ENCODE data around the gene SRRM4. TPM values are rescaled to one million over a fixed set of nuclear protein-coding genes. Genes with fewer than 3 reads are reported as not detected.
A peak's percentile ranks its signal among the peaks of the same experiment; 100 is the strongest.

SRRM4 gene
- total and polyA plus RNA-seq, 2 experiments from 2014 or later = 0.53 to 0.63 TPM

DNA sequence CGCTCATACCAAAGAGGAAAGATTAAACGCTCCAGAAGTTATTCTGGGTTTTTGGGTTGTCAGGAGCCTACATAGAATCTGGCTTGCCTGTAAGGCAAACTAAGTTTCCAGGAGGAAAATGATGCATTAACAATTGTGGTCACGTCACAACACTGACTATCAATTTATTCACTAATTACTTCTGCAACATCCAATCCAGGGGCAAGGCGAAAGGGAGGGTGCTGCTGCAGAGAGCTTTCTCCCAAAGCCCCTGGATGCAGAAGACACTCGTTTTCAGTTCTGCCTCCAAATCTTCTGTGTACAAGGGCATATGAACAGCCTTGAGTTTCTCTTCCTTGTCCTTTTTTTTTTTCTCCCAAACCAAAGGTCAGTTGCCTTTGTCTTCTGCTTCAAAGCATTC lies 10.5 kb upstream of the SRRM4 start:
- Histone ChIP-seq H3K4me2 (no peak overlapping the region), H3K27me3 (ENCODE audit: insufficient read depth) (no peaks in the 10 kb centered on the region), H3K79me2 (replicated peaks; ENCODE audit: insufficient read depth) (no peaks in the 10 kb centered on the region), H3K36me3 (ENCODE audit: insufficient read depth) (0 out of 2 replicates have a peak, but pooled peaks cover 3% of the 10 kb centered on the region), H3K9me2 (ENCODE audit: insufficient read depth) (no peaks in the 10 kb centered on the region), H4K20me1 (replicated peaks; ENCODE audit: insufficient read depth) (no peaks in the 10 kb centered on the region), H3K4me3 (no peak overlapping the region), H2AFZ (no peak overlapping the region), H3K4me1 (ENCODE audit: insufficient read depth) (peaks cover 12% of the 10 kb centered on the region), H3K27ac (ENCODE audit: low read depth) (no peak overlapping the region), H3F3A (replicated peaks; ENCODE audit: low read depth) (no peaks in the 10 kb centered on the region)
- peak; percentile 3 for DNase-seq (ENCODE audit: low spot score)
- no peak for ATAC-seq
- Mint-ChIP-seq H3K9me3 (no peaks in the 10 kb centered on the region; the same call in 2 of the 3 replicates), H3K27ac (no peak overlapping the region), H3K36me3 (ENCODE audit: low read depth) (no peaks in the 10 kb centered on the region), H3K4me3 (no peak overlapping the region), H3K4me1 (peaks cover 10% of the 10 kb centered on the region), H3K27me3 (ENCODE audit: insufficient read depth, low read depth, poor library complexity) (no peaks in the 10 kb centered on the region)
- TF ChIP-seq ZNF114 (CRISPR knock-in tag; IDR thresholded peaks at IDR 0.05) = no peak
- no peak for TF ChIP-seq POLR2AphosphoS5 (IDR thresholded peaks at IDR 0.05; ENCODE audit: low read depth)

DNA sequence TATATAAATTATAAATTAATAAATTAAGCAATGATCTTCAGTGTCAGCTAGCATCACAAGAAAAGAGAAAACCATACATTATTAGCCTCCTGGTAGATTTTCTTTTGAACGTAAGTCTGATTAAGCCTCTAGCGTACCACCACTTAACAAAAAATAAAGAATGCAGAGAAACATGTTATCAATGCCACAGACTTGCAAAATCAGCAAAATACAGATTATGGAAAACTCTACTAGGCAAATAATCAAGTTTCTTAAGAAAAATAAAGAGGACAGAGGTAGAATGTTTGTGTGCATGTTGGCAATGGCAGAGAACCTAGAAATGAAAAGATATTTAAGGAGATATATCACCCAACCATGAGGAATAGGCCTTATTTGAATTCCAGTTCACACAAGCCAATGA lies 8.4 kb upstream of the SRRM4 start:
- Histone ChIP-seq H4K20me1 (replicated peaks; ENCODE audit: insufficient read depth) (no peaks in the 10 kb centered on the region), H3K27ac (ENCODE audit: low read depth) (no peak overlapping the region), H3K4me2 (no peak overlapping the region), H3K4me1 (ENCODE audit: insufficient read depth) (peaks cover 12% of the 10 kb centered on the region), H3K27me3 (ENCODE audit: insufficient read depth) (no peaks in the 10 kb centered on the region), H3K9me2 (ENCODE audit: insufficient read depth) (no peaks in the 10 kb centered on the region), H3K79me2 (replicated peaks; ENCODE audit: insufficient read depth) (no peaks in the 10 kb centered on the region), H2AFZ (no peak overlapping the region), H3K36me3 (ENCODE audit: insufficient read depth) (no peaks in the 10 kb centered on the region), H3F3A (replicated peaks; ENCODE audit: low read depth) (no peaks in the 10 kb centered on the region), H3K4me3 (no peak overlapping the region)
- no peak overlapping the region for H3K4me3 Mint-ChIP-seq
- peaks cover 10% of the 10 kb centered on the region for H3K4me1 Mint-ChIP-seq
- H3K27ac Mint-ChIP-seq = no peak overlapping the region
- DNase-seq (ENCODE audit: low spot score) = no peak
- no peaks in the 10 kb centered on the region for H3K27me3 Mint-ChIP-seq (ENCODE audit: insufficient read depth, low read depth, poor library complexity)
- H3K9me3 Mint-ChIP-seq = no peaks in the 10 kb centered on the region
- ATAC-seq = no peak
- H3K36me3 Mint-ChIP-seq (ENCODE audit: low read depth) = no peaks in the 10 kb centered on the region
- TF ChIP-seq POLR2AphosphoS5 (IDR thresholded peaks at IDR 0.05; ENCODE audit: low read depth) (no peak), EZH2phosphoT487 (IDR thresholded peaks at IDR 0.05; ENCODE audit: unreplicated experiment) (no peak), NANOG (IDR thresholded peaks at IDR 0.05; ENCODE audit: borderline replicate concordance) (no peak), ZNF331 (CRISPR knock-in tag; IDR thresholded peaks at IDR 0.05; ENCODE audit: low read depth) (no peak), CREB1 (CRISPR knock-in tag; IDR thresholded peaks at IDR 0.05; ENCODE audit: low read depth) (no peak), JUNB (IDR thresholded peaks at IDR 0.05; ENCODE audit: unreplicated experiment) (no peak), EZH2 (IDR thresholded peaks at IDR 0.05; ENCODE audit: low read depth, unreplicated experiment) (no peak), ZNF114 (CRISPR knock-in tag; IDR thresholded peaks at IDR 0.05) (no peak)
- TF ChIP-seq, protein P1, sequence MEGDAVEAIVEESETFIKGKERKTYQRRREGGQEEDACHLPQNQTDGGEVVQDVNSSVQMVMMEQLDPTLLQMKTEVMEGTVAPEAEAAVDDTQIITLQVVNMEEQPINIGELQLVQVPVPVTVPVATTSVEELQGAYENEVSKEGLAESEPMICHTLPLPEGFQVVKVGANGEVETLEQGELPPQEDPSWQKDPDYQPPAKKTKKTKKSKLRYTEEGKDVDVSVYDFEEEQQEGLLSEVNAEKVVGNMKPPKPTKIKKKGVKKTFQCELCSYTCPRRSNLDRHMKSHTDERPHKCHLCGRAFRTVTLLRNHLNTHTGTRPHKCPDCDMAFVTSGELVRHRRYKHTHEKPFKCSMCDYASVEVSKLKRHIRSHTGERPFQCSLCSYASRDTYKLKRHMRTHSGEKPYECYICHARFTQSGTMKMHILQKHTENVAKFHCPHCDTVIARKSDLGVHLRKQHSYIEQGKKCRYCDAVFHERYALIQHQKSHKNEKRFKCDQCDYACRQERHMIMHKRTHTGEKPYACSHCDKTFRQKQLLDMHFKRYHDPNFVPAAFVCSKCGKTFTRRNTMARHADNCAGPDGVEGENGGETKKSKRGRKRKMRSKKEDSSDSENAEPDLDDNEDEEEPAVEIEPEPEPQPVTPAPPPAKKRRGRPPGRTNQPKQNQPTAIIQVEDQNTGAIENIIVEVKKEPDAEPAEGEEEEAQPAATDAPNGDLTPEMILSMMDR (conservative IDR thresholded peaks at IDR 0.05; ENCODE audit: low read depth in 2 of 2) = no peak
- TF ChIP-seq, protein P2, sequence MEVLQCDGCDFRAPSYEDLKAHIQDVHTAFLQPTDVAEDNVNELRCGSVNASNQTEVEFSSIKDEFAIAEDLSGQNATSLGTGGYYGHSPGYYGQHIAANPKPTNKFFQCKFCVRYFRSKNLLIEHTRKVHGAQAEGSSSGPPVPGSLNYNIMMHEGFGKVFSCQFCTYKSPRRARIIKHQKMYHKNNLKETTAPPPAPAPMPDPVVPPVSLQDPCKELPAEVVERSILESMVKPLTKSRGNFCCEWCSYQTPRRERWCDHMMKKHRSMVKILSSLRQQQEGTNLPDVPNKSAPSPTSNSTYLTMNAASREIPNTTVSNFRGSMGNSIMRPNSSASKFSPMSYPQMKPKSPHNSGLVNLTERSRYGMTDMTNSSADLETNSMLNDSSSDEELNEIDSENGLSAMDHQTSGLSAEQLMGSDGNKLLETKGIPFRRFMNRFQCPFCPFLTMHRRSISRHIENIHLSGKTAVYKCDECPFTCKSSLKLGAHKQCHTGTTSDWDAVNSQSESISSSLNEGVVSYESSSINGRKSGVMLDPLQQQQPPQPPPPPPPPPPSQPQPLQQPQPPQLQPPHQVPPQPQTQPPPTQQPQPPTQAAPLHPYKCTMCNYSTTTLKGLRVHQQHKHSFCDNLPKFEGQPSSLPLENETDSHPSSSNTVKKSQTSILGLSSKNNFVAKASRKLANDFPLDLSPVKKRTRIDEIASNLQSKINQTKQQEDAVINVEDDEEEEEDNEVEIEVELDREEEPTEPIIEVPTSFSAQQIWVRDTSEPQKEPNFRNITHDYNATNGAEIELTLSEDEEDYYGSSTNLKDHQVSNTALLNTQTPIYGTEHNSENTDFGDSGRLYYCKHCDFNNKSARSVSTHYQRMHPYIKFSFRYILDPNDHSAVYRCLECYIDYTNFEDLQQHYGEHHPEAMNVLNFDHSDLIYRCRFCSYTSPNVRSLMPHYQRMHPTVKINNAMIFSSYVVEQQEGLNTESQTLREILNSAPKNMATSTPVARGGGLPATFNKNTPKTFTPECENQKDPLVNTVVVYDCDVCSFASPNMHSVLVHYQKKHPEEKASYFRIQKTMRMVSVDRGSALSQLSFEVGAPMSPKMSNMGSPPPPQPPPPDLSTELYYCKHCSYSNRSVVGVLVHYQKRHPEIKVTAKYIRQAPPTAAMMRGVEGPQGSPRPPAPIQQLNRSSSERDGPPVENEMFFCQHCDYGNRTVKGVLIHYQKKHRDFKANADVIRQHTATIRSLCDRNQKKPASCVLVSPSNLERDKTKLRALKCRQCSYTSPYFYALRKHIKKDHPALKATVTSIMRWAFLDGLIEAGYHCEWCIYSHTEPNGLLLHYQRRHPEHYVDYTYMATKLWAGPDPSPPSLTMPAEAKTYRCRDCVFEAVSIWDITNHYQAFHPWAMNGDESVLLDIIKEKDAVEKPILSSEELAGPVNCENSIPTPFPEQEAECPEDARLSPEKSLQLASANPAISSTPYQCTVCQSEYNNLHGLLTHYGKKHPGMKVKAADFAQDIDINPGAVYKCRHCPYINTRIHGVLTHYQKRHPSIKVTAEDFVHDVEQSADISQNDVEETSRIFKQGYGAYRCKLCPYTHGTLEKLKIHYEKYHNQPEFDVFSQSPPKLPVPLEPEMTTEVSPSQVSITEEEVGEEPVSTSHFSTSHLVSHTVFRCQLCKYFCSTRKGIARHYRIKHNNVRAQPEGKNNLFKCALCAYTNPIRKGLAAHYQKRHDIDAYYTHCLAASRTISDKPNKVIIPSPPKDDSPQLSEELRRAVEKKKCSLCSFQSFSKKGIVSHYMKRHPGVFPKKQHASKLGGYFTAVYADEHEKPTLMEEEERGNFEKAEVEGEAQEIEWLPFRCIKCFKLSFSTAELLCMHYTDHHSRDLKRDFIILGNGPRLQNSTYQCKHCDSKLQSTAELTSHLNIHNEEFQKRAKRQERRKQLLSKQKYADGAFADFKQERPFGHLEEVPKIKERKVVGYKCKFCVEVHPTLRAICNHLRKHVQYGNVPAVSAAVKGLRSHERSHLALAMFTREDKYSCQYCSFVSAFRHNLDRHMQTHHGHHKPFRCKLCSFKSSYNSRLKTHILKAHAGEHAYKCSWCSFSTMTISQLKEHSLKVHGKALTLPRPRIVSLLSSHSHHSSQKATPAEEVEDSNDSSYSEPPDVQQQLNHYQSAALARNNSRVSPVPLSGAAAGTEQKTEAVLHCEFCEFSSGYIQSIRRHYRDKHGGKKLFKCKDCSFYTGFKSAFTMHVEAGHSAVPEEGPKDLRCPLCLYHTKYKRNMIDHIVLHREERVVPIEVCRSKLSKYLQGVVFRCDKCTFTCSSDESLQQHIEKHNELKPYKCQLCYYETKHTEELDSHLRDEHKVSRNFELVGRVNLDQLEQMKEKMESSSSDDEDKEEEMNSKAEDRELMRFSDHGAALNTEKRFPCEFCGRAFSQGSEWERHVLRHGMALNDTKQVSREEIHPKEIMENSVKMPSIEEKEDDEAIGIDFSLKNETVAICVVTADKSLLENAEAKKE (CRISPR knock-in tag; IDR thresholded peaks at IDR 0.05) = no peak
- TF ChIP-seq, protein P3, sequence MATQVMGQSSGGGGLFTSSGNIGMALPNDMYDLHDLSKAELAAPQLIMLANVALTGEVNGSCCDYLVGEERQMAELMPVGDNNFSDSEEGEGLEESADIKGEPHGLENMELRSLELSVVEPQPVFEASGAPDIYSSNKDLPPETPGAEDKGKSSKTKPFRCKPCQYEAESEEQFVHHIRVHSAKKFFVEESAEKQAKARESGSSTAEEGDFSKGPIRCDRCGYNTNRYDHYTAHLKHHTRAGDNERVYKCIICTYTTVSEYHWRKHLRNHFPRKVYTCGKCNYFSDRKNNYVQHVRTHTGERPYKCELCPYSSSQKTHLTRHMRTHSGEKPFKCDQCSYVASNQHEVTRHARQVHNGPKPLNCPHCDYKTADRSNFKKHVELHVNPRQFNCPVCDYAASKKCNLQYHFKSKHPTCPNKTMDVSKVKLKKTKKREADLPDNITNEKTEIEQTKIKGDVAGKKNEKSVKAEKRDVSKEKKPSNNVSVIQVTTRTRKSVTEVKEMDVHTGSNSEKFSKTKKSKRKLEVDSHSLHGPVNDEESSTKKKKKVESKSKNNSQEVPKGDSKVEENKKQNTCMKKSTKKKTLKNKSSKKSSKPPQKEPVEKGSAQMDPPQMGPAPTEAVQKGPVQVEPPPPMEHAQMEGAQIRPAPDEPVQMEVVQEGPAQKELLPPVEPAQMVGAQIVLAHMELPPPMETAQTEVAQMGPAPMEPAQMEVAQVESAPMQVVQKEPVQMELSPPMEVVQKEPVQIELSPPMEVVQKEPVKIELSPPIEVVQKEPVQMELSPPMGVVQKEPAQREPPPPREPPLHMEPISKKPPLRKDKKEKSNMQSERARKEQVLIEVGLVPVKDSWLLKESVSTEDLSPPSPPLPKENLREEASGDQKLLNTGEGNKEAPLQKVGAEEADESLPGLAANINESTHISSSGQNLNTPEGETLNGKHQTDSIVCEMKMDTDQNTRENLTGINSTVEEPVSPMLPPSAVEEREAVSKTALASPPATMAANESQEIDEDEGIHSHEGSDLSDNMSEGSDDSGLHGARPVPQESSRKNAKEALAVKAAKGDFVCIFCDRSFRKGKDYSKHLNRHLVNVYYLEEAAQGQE (IDR thresholded peaks at IDR 0.05; ENCODE audit: unreplicated experiment) = no peak
